Fibroblast of skin of left biceps (primary cell): Measurements from ENCODE around the gene GPR39.

Experiments
- DNase-seq, 2 experiments: peaks; one replicate each; pipeline ENCODE4 v3.0.0-alpha.2; 2013; ENCODE audit warnings: low read depth in 2 of 2

Gene GPR39

DNA sequence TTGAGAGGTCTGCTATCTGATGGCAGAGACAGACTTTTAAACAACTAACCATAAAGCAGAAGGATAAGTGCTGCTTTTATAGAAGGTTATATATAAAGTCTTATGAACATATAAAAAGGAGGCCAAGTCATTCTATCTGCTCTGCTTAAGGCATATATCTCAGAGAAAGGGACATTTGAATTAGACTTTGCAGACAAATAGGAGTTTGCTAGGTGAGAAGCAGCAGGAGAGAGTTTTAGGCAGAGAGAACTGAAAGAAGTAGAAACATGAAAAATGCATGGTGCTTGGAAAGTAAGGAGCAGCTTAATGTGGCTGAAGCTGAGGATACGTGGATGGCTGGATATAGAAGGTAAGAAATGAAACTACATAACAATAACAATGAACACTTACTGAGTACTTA, 188.0 kb downstream of the GPR39 start:
- no peak for DNase-seq

- no peak for DNase-seq
Measured at GRCh38 chr2:132605236-132606180, 188.9 kb downstream of the GPR39 start.

DNA sequence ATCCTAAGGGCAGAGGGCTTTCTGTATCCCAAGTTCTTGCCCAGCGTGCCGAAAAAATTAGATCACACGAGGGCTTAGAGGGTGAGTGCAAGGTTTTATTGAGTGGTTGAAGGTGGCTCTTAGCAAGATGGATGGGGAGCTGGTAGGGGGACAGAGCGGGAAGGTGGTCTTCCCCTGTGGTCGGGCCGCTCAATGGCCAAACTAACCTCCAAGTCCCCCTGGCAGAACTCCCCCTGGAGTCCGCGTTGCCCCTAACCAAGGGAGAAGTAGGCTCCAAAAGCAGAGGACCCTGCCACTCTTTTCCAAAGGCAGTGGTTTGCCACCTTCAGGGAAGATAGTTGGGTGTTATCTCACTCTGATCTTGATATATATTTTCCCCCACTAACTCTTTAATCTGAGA, 190.0 kb downstream of the GPR39 start:
- DNase-seq = no peak

DNA sequence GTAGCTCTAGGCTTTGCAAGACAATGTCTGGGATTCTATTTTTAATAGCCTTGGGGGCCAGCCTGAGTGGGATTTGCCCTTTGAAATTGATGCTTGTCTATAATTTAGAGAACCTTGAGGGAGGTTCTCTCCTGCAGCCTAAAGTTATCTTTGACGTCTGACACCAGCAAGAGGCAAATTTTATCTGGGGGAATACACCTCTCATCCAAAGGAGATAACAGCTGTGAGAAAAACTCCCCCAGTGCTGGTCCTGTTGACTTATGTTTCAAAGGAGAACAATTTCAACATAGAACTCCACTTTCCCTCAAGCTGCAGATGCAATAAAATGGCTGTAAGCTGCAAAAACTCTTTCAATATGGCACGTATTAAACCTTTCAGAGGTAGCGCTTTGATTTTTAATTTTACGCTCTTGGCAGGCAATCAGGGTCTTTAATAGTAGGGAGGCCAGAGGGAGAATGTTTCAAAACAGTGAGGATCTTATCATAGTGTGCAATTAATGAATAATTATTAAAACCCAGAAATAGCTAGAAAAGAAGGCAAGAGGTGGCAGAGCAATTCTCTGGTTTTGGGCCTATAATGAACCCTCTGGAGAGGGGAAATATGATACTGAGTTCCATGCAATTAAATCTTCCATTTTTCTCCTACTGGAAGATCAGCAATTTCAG, 191.0 kb downstream of the GPR39 start:
- no peak for DNase-seq

GRCh38 chr2:132608311-132608710, 191.7 kb downstream of the GPR39 start:
- no peak for DNase-seq

GRCh38 chr2:132609101-132609890, 192.7 kb downstream of the GPR39 start:
- DNase-seq = no peak

GRCh38 chr2:132611719-132612118, 195.1 kb downstream of the GPR39 start:
- no peak for DNase-seq

DNA sequence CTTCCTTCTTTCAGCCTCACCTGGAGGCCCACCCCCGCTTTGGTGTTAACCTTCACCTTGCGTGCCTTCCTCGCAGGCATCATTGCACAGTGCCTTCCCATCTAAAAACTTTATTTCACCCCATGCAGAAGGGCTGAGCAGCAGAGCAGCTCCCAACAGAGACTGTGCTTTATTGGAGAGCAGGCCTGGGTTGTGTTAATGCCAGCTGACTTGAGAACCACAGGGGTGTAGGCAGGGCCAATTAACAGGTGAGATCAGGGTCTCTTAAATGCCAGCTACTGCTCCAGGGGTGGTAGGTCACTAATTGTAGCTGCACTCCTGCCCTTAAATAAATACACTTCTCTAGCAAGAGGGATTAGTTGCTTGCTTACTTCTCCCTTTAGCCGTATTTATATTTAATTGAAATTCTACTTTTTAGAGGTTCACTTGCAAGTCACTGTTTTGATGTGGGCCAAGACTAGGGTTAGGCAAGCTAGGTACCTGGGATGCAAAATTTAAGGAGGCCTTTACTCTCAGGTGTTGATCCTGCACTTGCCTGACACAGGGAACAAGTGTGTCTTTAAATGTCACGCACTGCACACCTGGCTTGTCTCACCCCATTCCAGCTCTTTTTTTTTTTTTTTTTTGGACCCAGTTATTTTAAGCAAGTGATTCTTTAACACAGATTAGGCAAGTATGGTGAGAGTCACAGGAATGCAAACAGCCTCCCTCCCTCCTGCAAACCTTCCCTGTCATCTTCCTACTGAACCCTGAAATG, 198.9 kb downstream of the GPR39 start:
- no peak for DNase-seq

GRCh38 chr2:132617989-132618388, 201.4 kb downstream of the GPR39 start:
- DNase-seq = no peak

DNA sequence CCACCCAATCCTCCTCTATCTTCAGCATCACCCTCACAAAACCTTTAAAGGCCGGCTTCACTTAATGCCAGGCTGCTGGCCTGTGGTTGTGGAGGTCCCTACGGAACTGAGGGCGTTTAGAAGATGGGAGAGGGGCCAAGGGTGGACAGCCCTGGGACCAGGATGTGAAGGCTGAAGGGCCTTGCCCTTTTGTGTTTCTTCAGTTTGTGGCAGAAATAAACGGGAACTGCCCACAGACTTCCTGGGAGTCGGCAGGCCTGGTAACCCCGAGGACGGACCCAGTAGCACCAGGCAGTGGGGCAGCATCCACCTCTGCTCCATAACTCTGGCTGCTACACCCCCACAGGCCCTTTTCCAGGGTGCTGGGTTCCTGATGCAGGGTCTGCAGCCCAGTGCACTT, 202.1 kb downstream of the GPR39 start:
- no peak for DNase-seq

- DNase-seq = no peak
Measured at GRCh38 chr2:132620115-132620514, 203.5 kb downstream of the GPR39 start.

DNA sequence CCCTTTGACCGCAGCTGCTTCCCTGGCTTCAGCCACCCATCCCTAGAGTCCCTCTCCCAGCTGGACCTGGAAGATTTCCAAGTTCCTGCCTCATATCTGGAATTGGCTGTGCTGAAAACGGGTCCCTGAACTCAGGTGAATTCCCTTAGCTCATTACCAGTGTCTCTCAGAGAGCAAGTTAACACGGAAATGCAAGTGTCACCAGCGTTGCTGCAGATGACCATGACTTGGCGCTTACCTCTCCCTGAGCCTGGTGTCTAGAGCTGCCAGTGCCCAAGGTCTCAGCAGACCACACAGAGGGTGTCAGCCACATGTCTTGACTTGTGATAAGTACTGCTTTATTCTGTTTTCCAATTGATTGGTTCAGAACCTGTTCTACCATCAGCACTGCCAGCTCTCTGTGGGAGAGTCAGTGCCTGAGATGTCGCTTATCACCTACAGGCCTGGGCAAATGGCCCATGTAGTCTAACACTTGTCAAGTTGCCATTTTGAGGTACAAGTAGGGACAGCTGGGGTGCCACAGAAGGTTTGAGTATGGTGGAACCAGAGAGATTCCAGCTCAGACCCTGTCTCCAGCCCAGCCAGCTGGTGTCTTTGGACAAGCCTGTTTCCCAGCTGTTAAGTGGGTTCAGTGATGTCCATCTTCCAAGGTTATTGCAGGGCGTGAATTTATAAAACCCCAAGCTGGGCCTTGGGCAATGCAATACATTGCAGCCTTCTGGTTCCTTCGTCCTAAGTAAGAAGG, 204.7 kb downstream of the GPR39 start:
- no peak for DNase-seq

- DNase-seq = peak; percentile 38 to 43
Measured at GRCh38 chr2:132623096-132623839, 206.7 kb downstream of the GPR39 start.

DNA sequence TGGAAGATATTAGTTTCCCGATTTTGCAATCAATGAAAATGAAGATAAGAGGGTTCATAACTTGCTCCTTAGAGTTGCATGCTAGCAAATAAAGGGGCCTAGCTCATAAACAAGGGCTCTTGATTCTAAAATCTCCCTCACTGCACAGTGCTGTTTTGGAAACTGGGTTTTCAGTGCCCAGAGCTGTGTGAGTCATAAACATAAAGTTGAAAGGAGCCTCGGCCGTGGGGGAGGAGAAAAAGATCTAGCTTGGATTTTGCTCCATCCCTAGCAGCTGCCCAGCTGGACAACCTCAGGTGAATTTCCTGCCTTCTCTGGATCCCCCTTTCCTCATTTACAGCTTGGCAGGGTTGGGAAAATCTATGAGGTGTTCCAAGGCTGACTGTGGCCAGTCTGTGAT, 210.9 kb downstream of the GPR39 start:
- DNase-seq = no peak

- DNase-seq = no peak
Measured at GRCh38 chr2:132632000-132632649, 215.5 kb downstream of the GPR39 start.

- no peak for DNase-seq
Measured at GRCh38 chr2:132633635-132634034, 217.0 kb downstream of the GPR39 start.

GRCh38 chr2:132636346-132636745, 219.7 kb downstream of the GPR39 start:
- DNase-seq = no peak

DNA sequence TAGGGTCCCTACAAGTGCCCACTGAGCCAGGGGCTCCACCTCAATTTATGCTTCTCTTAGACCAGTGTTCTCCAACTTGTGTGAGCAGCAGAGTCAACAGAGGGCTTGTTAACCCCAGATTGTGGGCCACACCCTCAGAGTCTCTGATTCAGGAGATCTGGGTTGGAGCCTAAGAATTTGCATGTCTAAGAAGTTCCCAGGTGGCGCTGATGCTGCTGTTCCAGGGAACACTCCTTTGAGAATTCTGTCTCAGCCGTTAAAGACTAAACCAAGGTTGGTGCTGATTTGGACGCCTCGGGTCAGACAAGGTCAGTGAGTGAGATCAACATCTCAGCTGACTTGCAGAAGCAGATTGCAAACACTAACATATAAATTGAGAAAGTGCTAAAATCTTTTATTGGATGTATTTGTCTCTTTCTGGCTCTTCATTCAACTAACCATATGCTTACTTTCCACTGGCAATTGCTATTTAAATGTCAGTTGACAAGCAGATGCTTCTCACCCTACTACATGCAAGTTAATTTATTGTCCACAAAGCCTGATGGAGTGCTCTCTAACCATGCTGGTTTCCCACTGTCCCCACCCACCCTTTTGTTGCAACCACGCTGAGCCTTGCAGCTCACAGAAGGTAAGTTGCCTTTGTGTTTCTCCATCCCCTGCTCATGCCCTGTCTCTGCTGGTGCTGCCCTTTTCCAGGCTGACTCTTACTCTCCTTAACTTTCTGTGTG, 221.9 kb downstream of the GPR39 start:
- no peak for DNase-seq

GRCh38 chr2:132640116-132640515, 223.5 kb downstream of the GPR39 start:
- no peak for DNase-seq
